Measurements from ENCODE around the gene RNF222. TPM values are rescaled to one million over a fixed set of nuclear protein-coding genes. Genes with fewer than 3 reads are reported as not detected.
"Not testable (repeated sequence)": the region's sequence is repeated elsewhere in the genome, so short reads cannot be mapped to it uniquely, and the experiment has no call there.

The RNF222 gene
- total RNA-seq, 2 experiments from 2014 or later, result not detected

- Mint-ChIP-seq H3K27me3 (no peaks in the 10 kb centered on the region), H3K27ac (peak overlapping the region; percentile 99)
These were observed 15.4 kb downstream of the RNF222 start for GRCh38 chr17:8382052-8382879.

GRCh38 chr17:8380049-8380448 is 17.6 kb downstream of the RNF222 start:
- CTCF ChIA-PET, result no interaction called here
- POLR2A ChIA-PET, result no interaction called here
- DNase-seq, result no peak
- peaks cover 75% of the 10 kb centered on the region for H3K36me3 Mint-ChIP-seq (ENCODE audit: low read depth)
- peak overlapping the region; percentile 99 for H3K27ac Mint-ChIP-seq
- ATAC-seq, result no peak
- H3K4me1 Mint-ChIP-seq, result peaks cover 68% of the 10 kb centered on the region
- no peaks in the 10 kb centered on the region for H3K9me3 Mint-ChIP-seq (ENCODE audit: low read depth)
- intact Hi-C loops (cut with DNase I, micrococcal nuclease), result loop anchor here (5.0 kb wide), 6 partner anchors 133 to 1368 kb away; partner anchors contain the start of genes CTC1 (in 1 of the 2), PFAS (in 1 of the 2), POLR2A (in 1 of the 2) and RNASEK (in 1 of the 2)
- H3K27me3 Mint-ChIP-seq, result no peaks in the 10 kb centered on the region
- H3K4me3 Mint-ChIP-seq, result peak overlapping the region; percentile 100

More at GRCh38 chr17:8382052-8382879, 15.4 kb downstream of the RNF222 start:
- ChIA-PET POLR2A (interaction anchor here (0.6 to 1.0 kb wide), 3 partner anchors 12 to 332 kb away, joined by 3 to 15 read pairs (median 4); no protein-coding TSS in a partner anchor), CTCF (interaction anchor here (0.6 to 1.2 kb wide), 4 partner anchors 12 to 275 kb away, joined by 3 read pairs; no protein-coding TSS in a partner anchor)
- peaks cover 57% of the 10 kb centered on the region for H3K36me3 Mint-ChIP-seq (ENCODE audit: low read depth)
- H3K9me3 Mint-ChIP-seq (ENCODE audit: low read depth), result no peaks in the 10 kb centered on the region
- DNase-seq (no peak), ATAC-seq (no peak)
- intact Hi-C loops (cut with DNase I, micrococcal nuclease), result loop anchor here (2.0 to 5.0 kb wide), 8 partner anchors 135 to 1370 kb away; partner anchors contain the start of genes CTC1 (in 1 of the 2), PFAS (in 1 of the 2), POLR2A (in 1 of the 2) and RNASEK (in 1 of the 2)
- H3K4me3 Mint-ChIP-seq, result peak overlapping the region; percentile 100
- peaks cover 58% of the 10 kb centered on the region for H3K4me1 Mint-ChIP-seq

GRCh38 chr17:8378117-8378516 is 19.5 kb downstream of the RNF222 start:
- intact Hi-C loops (cut with DNase I, micrococcal nuclease), result loop anchor here (5.0 to 10.0 kb wide), 2 partner anchors 83 to 446 kb away; partner anchors contain the start of genes CNTROB (in 1 of the 2), SLC25A35 (in 1 of the 2) and TRAPPC1 (in 1 of the 2)
- H3K9me3 Mint-ChIP-seq (ENCODE audit: low read depth); H3K27me3 Mint-ChIP-seq; DNase-seq; ATAC-seq; POLR2A ChIA-PET: not testable (repeated sequence)
- Mint-ChIP-seq H3K4me3 (peak overlapping the region; percentile 17), H3K27ac (peak overlapping the region; percentile 60), H3K4me1 (peaks cover 60% of the 10 kb centered on the region), H3K36me3 (ENCODE audit: low read depth) (peaks cover 75% of the 10 kb centered on the region)
- CTCF ChIA-PET, result interaction anchor here (0.7 to 2.1 kb wide), 2 partner anchors 240 to 588 kb away, joined by 3 to 9 read pairs; no protein-coding TSS in a partner anchor

GRCh38 chr17:8377422-8377821 is 20.2 kb downstream of the RNF222 start:
- peak overlapping the region; percentile 7 for H3K4me3 Mint-ChIP-seq
- ATAC-seq (no peak), DNase-seq (no peak)
- H3K36me3 Mint-ChIP-seq (ENCODE audit: low read depth), result peaks cover 68% of the 10 kb centered on the region
- POLR2A ChIA-PET, result interaction anchor here (0.8 to 1.7 kb wide), 3 partner anchors 51 to 253 kb away, joined by 3 to 6 read pairs (median 5); partner anchors contain the start of genes MYH10 and SLC25A35
- CTCF ChIA-PET, result interaction anchor here (0.6 to 2.1 kb wide), 15 partner anchors 8 to 394 kb away, joined by 3 to 9 read pairs (median 4); partner anchors contain the start of gene SLC25A35
- peaks cover 60% of the 10 kb centered on the region for H3K4me1 Mint-ChIP-seq
- H3K27me3 Mint-ChIP-seq, result no peaks in the 10 kb centered on the region
- H3K9me3 Mint-ChIP-seq (ENCODE audit: low read depth), result no peaks in the 10 kb centered on the region
- intact Hi-C loops (cut with DNase I, micrococcal nuclease), result loop anchor here (2.0 to 10.0 kb wide), 3 partner anchors 83 to 445 kb away; partner anchors contain the start of genes CNTROB (in 1 of the 2), SLC25A35 (in 1 of the 2) and TRAPPC1 (in 1 of the 2)
- peak overlapping the region; percentile 56 for H3K27ac Mint-ChIP-seq

GRCh38 chr17:8376271-8377067 is 21.2 kb downstream of the RNF222 start, which contains the start of gene KRABD2:
Gene KRABD2 (minus strand): TSS chr17:8376704.
- Mint-ChIP-seq H3K4me3 (peak within 1 kb of the TSS; percentile 81), H3K9me3 (ENCODE audit: low read depth) (no peaks in the 10 kb centered on the region), H3K27me3 (no peaks in the 10 kb centered on the region), H3K4me1 (peaks cover 55% of the 10 kb centered on the region), H3K27ac (peak within 1 kb of the TSS; percentile 87), H3K36me3 (ENCODE audit: low read depth) (peaks cover 58% of the 10 kb centered on the region)
- DNase-seq (peak; percentile 95), ATAC-seq (peak; percentile 99)
- intact Hi-C loops (cut with DNase I, micrococcal nuclease), result loop anchor here (1.0 to 10.0 kb wide), 6 partner anchors 82 to 444 kb away; partner anchors contain the start of genes CNTROB (in 1 of the 2), MYH10 (in 1 of the 2), PFAS (in 1 of the 2) and RANGRF (in 1 of the 2)
- POLR2A ChIA-PET, result interaction anchor here (0.6 to 1.7 kb wide), 6 partner anchors 50 to 254 kb away, joined by 3 to 6 read pairs (median 3); partner anchors contain the start of genes MYH10 and SLC25A35
- CTCF ChIA-PET, result interaction anchor here (0.6 to 2.1 kb wide), 23 partner anchors 9 to 395 kb away, joined by 3 to 9 read pairs (median 4); partner anchors contain the start of genes MYH10, NDEL1, RANGRF and SLC25A35

GRCh38 chr17:8375738-8376259 is 21.8 kb downstream of the RNF222 start:
- H3K27me3 Mint-ChIP-seq, result no peaks in the 10 kb centered on the region
- ATAC-seq (peak; percentile 2), DNase-seq (no peak)
- CTCF ChIA-PET, result interaction anchor here (0.7 to 2.0 kb wide), 11 partner anchors 22 to 366 kb away, joined by 3 to 5 read pairs (median 4); no protein-coding TSS in a partner anchor
- peak overlapping the region; percentile 87 for H3K27ac Mint-ChIP-seq
- no peaks in the 10 kb centered on the region for H3K9me3 Mint-ChIP-seq (ENCODE audit: low read depth)
- H3K4me3 Mint-ChIP-seq, result peak overlapping the region; percentile 81
- peaks cover 52% of the 10 kb centered on the region for H3K36me3 Mint-ChIP-seq (ENCODE audit: low read depth)
- intact Hi-C loops (cut with DNase I, micrococcal nuclease), result loop anchor here (1.0 to 10.0 kb wide), 6 partner anchors 81 to 443 kb away; partner anchors contain the start of genes CNTROB (in 1 of the 2), MYH10 (in 1 of the 2), PFAS (in 1 of the 2) and RANGRF (in 1 of the 2)
- POLR2A ChIA-PET, result interaction anchor here (0.6 to 1.7 kb wide), 4 partner anchors 49 to 543 kb away, joined by 3 to 6 read pairs (median 3); partner anchors contain the start of gene SLC25A35
- peaks cover 48% of the 10 kb centered on the region for H3K4me1 Mint-ChIP-seq

GRCh38 chr17:8373856-8374255 is 23.8 kb downstream of the RNF222 start:
- H3K9me3 Mint-ChIP-seq (ENCODE audit: low read depth); H3K27ac Mint-ChIP-seq; ATAC-seq; POLR2A ChIA-PET; DNase-seq; CTCF ChIA-PET; H3K27me3 Mint-ChIP-seq; H3K4me3 Mint-ChIP-seq: not testable (repeated sequence)
- intact Hi-C loops (cut with DNase I, micrococcal nuclease), result loop anchor here in 1 of 2 experiments (10.0 kb wide), 1 partner anchor 79 kb away; the partner anchor contains the start of gene SLC25A35
- Mint-ChIP-seq H3K36me3 (ENCODE audit: low read depth) (peaks cover 41% of the 10 kb centered on the region), H3K4me1 (peaks cover 32% of the 10 kb centered on the region)

- Mint-ChIP-seq H3K4me3 (no peak overlapping the region), H3K27ac (no peak overlapping the region), H3K4me1 (peaks cover 20% of the 10 kb centered on the region), H3K9me3 (ENCODE audit: low read depth) (no peaks in the 10 kb centered on the region), H3K27me3 (no peaks in the 10 kb centered on the region), H3K36me3 (ENCODE audit: low read depth) (peaks cover 28% of the 10 kb centered on the region)
- ChIA-PET POLR2A (no interaction called here), CTCF (interaction anchor here (1.0 kb wide), 1 partner anchor 312 kb away, joined by 3 read pairs; no protein-coding TSS in a partner anchor)
- ATAC-seq, result no peak
- intact Hi-C loops (cut with DNase I, micrococcal nuclease), result loop anchor here in 1 of 2 experiments (10.0 kb wide), 1 partner anchor 78 kb away; the partner anchor contains the start of gene SLC25A35
- no peak for DNase-seq
These were observed 25.2 kb downstream of the RNF222 start for GRCh38 chr17:8372422-8372821.

- Mint-ChIP-seq H3K9me3 (ENCODE audit: low read depth) (no peaks in the 10 kb centered on the region), H3K36me3 (ENCODE audit: low read depth) (peaks cover 23% of the 10 kb centered on the region)
These were observed 25.8 kb downstream of the RNF222 start for GRCh38 chr17:8371786-8372185.

More at GRCh38 chr17:8371786-8372185, 25.8 kb downstream of the RNF222 start:
- ChIA-PET POLR2A (no interaction called here), CTCF (interaction anchor here (0.7 to 1.0 kb wide), 2 partner anchors 254 to 311 kb away, joined by 3 read pairs; no protein-coding TSS in a partner anchor)
- no peak for ATAC-seq
- intact Hi-C loops (cut with DNase I, micrococcal nuclease), result loop anchor here in 1 of 2 experiments (10.0 kb wide), 1 partner anchor 77 kb away; the partner anchor contains the start of gene SLC25A35
- no peak for DNase-seq
- no peaks in the 10 kb centered on the region for H3K27me3 Mint-ChIP-seq
- H3K4me3 Mint-ChIP-seq, result no peak overlapping the region
- peaks cover 16% of the 10 kb centered on the region for H3K4me1 Mint-ChIP-seq
- no peak overlapping the region for H3K27ac Mint-ChIP-seq
